Measurements from ENCODE around the gene NFIC.
"Not testable (repeated sequence)": the region's sequence is repeated elsewhere in the genome, so short reads cannot be mapped to it uniquely, and the experiment has no call there.

The NFIC gene

GRCh38 chr19:3375221-3376090 is 9.1 kb downstream of the NFIC start:
- no peak for DNase-seq

- not testable (repeated sequence) for DNase-seq
Observed at GRCh38 chr19:3376091-3376455, 9.7 kb downstream of the NFIC start.

GRCh38 chr19:3378352-3379150 is 12.2 kb downstream of the NFIC start:
- no peak for DNase-seq

- DNase-seq, result no peak
Observed at GRCh38 chr19:3380829-3381228, 14.4 kb downstream of the NFIC start.

- DNase-seq, result no peak
Observed at GRCh38 chr19:3381701-3382372, 15.5 kb downstream of the NFIC start.

- DNase-seq, result no peak
Observed at GRCh38 chr19:3382460-3383100, 16.2 kb downstream of the NFIC start.

GRCh38 chr19:3383121-3383722 is 16.8 kb downstream of the NFIC start:
- no peak for DNase-seq

- DNase-seq, result no peak
Observed at GRCh38 chr19:3386447-3387234, 20.3 kb downstream of the NFIC start.

- no peak for DNase-seq
Observed at GRCh38 chr19:3387645-3388589, 21.5 kb downstream of the NFIC start.

- DNase-seq, result no peak
Observed at GRCh38 chr19:3389446-3389778, 23.0 kb downstream of the NFIC start.

- DNase-seq, result no peak
Observed at GRCh38 chr19:3389876-3390371, 23.5 kb downstream of the NFIC start.

GRCh38 chr19:3391911-3392310 is 25.5 kb downstream of the NFIC start:
- DNase-seq, result not testable (repeated sequence)

GRCh38 chr19:3392480-3392879 is 26.1 kb downstream of the NFIC start:
- DNase-seq, result no peak

GRCh38 chr19:3396881-3397265 is 30.5 kb downstream of the NFIC start:
- no peak for DNase-seq

- DNase-seq, result no peak
Observed at GRCh38 chr19:3397266-3398022, 31.1 kb downstream of the NFIC start.

- peak; percentile 45 for DNase-seq
Observed at GRCh38 chr19:3398114-3398899, 31.9 kb downstream of the NFIC start.

GRCh38 chr19:3398900-3399278 is 32.5 kb downstream of the NFIC start:
- DNase-seq, result no peak

GRCh38 chr19:3399311-3399710 is 32.9 kb downstream of the NFIC start:
- not testable (repeated sequence) for DNase-seq
